HepG2 (cell line): ENCODE data around the gene KATNAL1. TPM values are rescaled to one million over a fixed set of nuclear protein-coding genes. Genes with fewer than 3 reads are reported as not detected.

Experiments
- ATAC-seq: fragments of 200-7000 bp; cut with Tn5 transposase; 3 replicates; pipeline ENCODE4 v1.9.1; 2020; ENCODE audit warnings: mild to moderate bottlenecking, moderate library complexity
- BruUV-seq: library from RNA; stranded (reverse); fragments of 400-500 nt; replicated peaks from 2 replicates; lab custom pipeline; 2021; lab: Mats Ljungman, UMichigan
- CTCF ChIA-PET: fragments of 300-600 bp; formaldehyde crosslinking; extraction: SDS; loops from one replicate; lab custom pipeline; 2021; ENCODE audit warnings: low total read pairs, inconsistent platforms, low intra/inter-chr PET ratio; lab: Yijun Ruan, JAX
- POLR2A ChIA-PET: fragments of 350-600 bp; sonication (Branson Sonifier 250); formaldehyde crosslinking; loops from one replicate; lab custom pipeline; 2020; ENCODE audit warnings: antibody characterized with exemption, inconsistent platforms; lab: Yijun Ruan, JAX
- DNase-seq: peaks from one replicate; pipeline ENCODE4 v3.0.0-alpha.2; 2015; ENCODE audit warnings: low spot score
- FAIRE-seq: peaks from 3 replicates; lab custom pipeline; 2011; peaks lifted over from hg19 to GRCh38; lab: Jason Lieb, UNC
- H2AFZ ChIP-seq: one replicate; pipeline ENCODE4 v1.6.1; 2011; ENCODE audit warnings: low read length, inconsistent platforms
- H3K27ac ChIP-seq: fragments of 300-600 bp; 3 replicates; pipeline ENCODE4 v1.8.0; 2011; ENCODE audit warnings: mixed run types, mild to moderate bottlenecking, mixed read lengths, low read length, inconsistent platforms; ENCODE audit not compliant: insufficient read depth; ENCODE audit errors: extremely low read length
- H3K27me3 ChIP-seq, 2 experiments: fragments of 200-600 bp in 1 of 2; 2 replicates in 1 of 2; 3 replicates in 1 of 2; pipeline versions ENCODE4 v1.6.0 to v1.8.0; 2011; ENCODE audit warnings: low read length in 2 of 2, mild to moderate bottlenecking in 2 of 2, moderate library complexity in 2 of 2, inconsistent platforms in 1 of 2; ENCODE audit not compliant: insufficient read depth in 2 of 2, control insufficient read depth in 1 of 2
- H3K36me3 ChIP-seq, 2 experiments: fragments of 200-600 bp in 1 of 2; replicated peaks in 1 of 2; 2 replicates in 1 of 2; 3 replicates in 1 of 2; pipeline versions ENCODE4 v1.5.1 to v1.8.0; 2011; ENCODE audit warnings: low read length in 2 of 2, inconsistent platforms in 1 of 2; ENCODE audit not compliant: insufficient read depth in 2 of 2, control insufficient read depth in 1 of 2
- H3K4me1 ChIP-seq: 2 replicates; pipeline ENCODE4 v1.5.1; 2012; ENCODE audit warnings: low read length, inconsistent platforms; ENCODE audit not compliant: insufficient read depth
- H3K4me2 ChIP-seq: 2 replicates; pipeline ENCODE4 v1.6.0; 2011; ENCODE audit warnings: low read depth, low read length, inconsistent platforms
- H3K4me3 ChIP-seq, 3 experiments: fragments of 200-600 bp in 1 of 3; sonication (generic), shearing (Covaris generic) in 1 of 3; replicated peaks in 1 of 3; 2 replicates each; pipeline ENCODE4 v1.5.1; 2011 to 2016; ENCODE audit warnings: low read length in 3 of 3, inconsistent platforms in 2 of 3, low read depth in 2 of 3, mild to moderate bottlenecking in 2 of 3, control low read depth in 1 of 3, mixed read lengths in 1 of 3; ENCODE audit not compliant: insufficient read depth in 1 of 3
- H3K79me2 ChIP-seq: one replicate; pipeline ENCODE4 v1.6.1; 2011; ENCODE audit warnings: low read length, inconsistent platforms; ENCODE audit not compliant: insufficient read depth
- H3K9ac ChIP-seq: 2 replicates; pipeline ENCODE4 v1.6.0; 2011; ENCODE audit warnings: mild to moderate bottlenecking, low read depth, low read length, inconsistent platforms; ENCODE audit not compliant: insufficient read depth
- H3K9me3 ChIP-seq: 2 replicates; pipeline ENCODE4 v1.5.1; 2012; ENCODE audit warnings: mild to moderate bottlenecking, low read length
- H4K20me1 ChIP-seq: 2 replicates; pipeline ENCODE4 v1.6.0; 2011; ENCODE audit warnings: inconsistent platforms, mild to moderate bottlenecking, low read length, moderate library complexity; ENCODE audit not compliant: insufficient read depth
- CC2D1A ChIP-seq: sonication (generic); formaldehyde crosslinking; IDR thresholded peaks from 2 replicates; pipeline ENCODE4 v1.8.1; 2023; ENCODE audit warnings: mild to moderate bottlenecking, missing genetic modification reagents
- ETV6 ChIP-seq: sonication (generic); formaldehyde crosslinking; conservative IDR thresholded peaks from 2 replicates; pipeline ENCODE4 v1.4.0; 2020; ENCODE audit warnings: missing genetic modification reagents
- MYNN ChIP-seq: sonication (generic); formaldehyde crosslinking; IDR thresholded peaks from 2 replicates; pipeline ENCODE4 v1.4.0; 2020; ENCODE audit warnings: mild to moderate bottlenecking, low read depth, missing genetic modification reagents
- NCOA1 ChIP-seq: sonication (generic); formaldehyde crosslinking; IDR thresholded peaks from 2 replicates; pipeline ENCODE4 v1.9.0; 2021; ENCODE audit warnings: missing genetic modification reagents
- NRL ChIP-seq: sonication (generic); formaldehyde crosslinking; IDR thresholded peaks from 2 replicates; pipeline ENCODE4 v1.5.0; 2020; ENCODE audit warnings: missing genetic modification reagents, mild to moderate bottlenecking, moderate library complexity, borderline replicate concordance
- POLR2A ChIP-seq, 2 experiments: IDR thresholded peaks; 2 replicates each; pipeline ENCODE4 v1.6.1; 2011; ENCODE audit warnings: low read depth in 2 of 2, low read length in 2 of 2, mild to moderate bottlenecking in 1 of 2, moderate library complexity in 1 of 2; ENCODE audit not compliant: insufficient read depth in 1 of 2
- SAFB2 ChIP-seq: sonication (generic); formaldehyde crosslinking; IDR thresholded peaks from 2 replicates; pipeline ENCODE4 v1.5.1; 2020; ENCODE audit warnings: missing genetic modification reagents, low read depth, mild to moderate bottlenecking, borderline replicate concordance
- SNRNP70 ChIP-seq: fragments of 200-400 bp; formaldehyde crosslinking; IDR thresholded peaks from 2 replicates; pipeline ENCODE4 v1.6.1; 2017; ENCODE audit warnings: mild to moderate bottlenecking, low read depth, low read length, moderate library complexity
- SP4 ChIP-seq: sonication (generic); formaldehyde crosslinking; IDR thresholded peaks from 2 replicates; pipeline ENCODE4 v1.8.1; 2023; ENCODE audit warnings: mild to moderate bottlenecking, missing genetic modification reagents
- ZFP36 ChIP-seq: fragments of 150-350 bp; IDR thresholded peaks from 2 replicates; pipeline ENCODE4 v1.6.1; 2018; ENCODE audit warnings: borderline replicate concordance, low read length, low read depth; ENCODE audit not compliant: partially characterized antibody
- ZNF10 ChIP-seq: sonication (generic); formaldehyde crosslinking; IDR thresholded peaks from 2 replicates; pipeline ENCODE4 v1.4.0; 2020; ENCODE audit warnings: mild to moderate bottlenecking, low read depth, missing genetic modification reagents, borderline replicate concordance
- ZNF446 ChIP-seq: sonication (generic); formaldehyde crosslinking; IDR thresholded peaks from 2 replicates; pipeline ENCODE4 v1.5.0; 2020; ENCODE audit warnings: mild to moderate bottlenecking, missing genetic modification reagents
- ZNF468 ChIP-seq: sonication (generic); formaldehyde crosslinking; IDR thresholded peaks from 2 replicates; pipeline ENCODE4 v1.8.0; 2022; ENCODE audit warnings: mild to moderate bottlenecking, moderate library complexity, missing genetic modification reagents
- ZNF510 ChIP-seq: sonication (generic); formaldehyde crosslinking; IDR thresholded peaks from 2 replicates; pipeline ENCODE4 v1.4.0; 2020; ENCODE audit warnings: low read depth, mild to moderate bottlenecking, missing genetic modification reagents
- ZNF607 ChIP-seq: sonication (generic); formaldehyde crosslinking; IDR thresholded peaks from 2 replicates; pipeline ENCODE4 v1.5.1; 2020; ENCODE audit warnings: missing genetic modification reagents, mild to moderate bottlenecking, borderline replicate concordance
- WGBS: methylation state at CpG from one replicate; pipeline ENCODE4 v1.1.6; 2017; ENCODE audit warnings: low lambda C conversion rate; 5-methylcytosine and 5-hydroxymethylcytosine counted together
- in situ Hi-C: cut with HindIII; loops from 2 replicates; pipeline ENCODE4 v1.10.0; 2017; ENCODE audit warnings: low pct_unique_long_range_greater_than_20kb; ENCODE audit not compliant: extremely low pct_ligation_motif_present
- intact Hi-C: fragments of 100-400 bp; cut with micrococcal nuclease; formaldehyde crosslinking; loops from one replicate; pipeline ENCODE4 v1.10.0; 2022; ENCODE audit not compliant: unreplicated experiment
- polyA plus RNA-seq, 8 experiments: library from polyadenylated mRNA; depleted of rRNA in 3 of 8; stranded (reverse) in 7 of 8; unstranded in 1 of 8; fragments of >200 nt; fragmentation: Illumina TruSeq in 4 of 8; extraction: Trizol in 4 of 8; gene quantifications; 2 replicates each; pipeline versions ENCODE4 v1.2.1 to v1.2.3, GENCODE V29; 2011 to 2016; ENCODE audit warnings: low read depth in 4 of 8, missing spikeins in 1 of 8, mixed read lengths in 1 of 8; ENCODE audit not compliant: insufficient read depth in 1 of 8
- total RNA-seq, 5 experiments: library from RNA; depleted of rRNA; stranded (reverse); fragments of >200 nt; fragmentation: Illumina TruSeq; extraction: Trizol; gene quantifications; 2 replicates each; pipeline ENCODE4 v1.2.3, GENCODE V29; 2016; ENCODE audit warnings: low read depth in 1 of 5
- TF ChIP-seq, protein P1 (sequence below): sonication (generic); formaldehyde crosslinking; IDR thresholded peaks from 2 replicates; pipeline ENCODE4 v1.5.0; 2020; ENCODE audit warnings: missing genetic modification reagents, mild to moderate bottlenecking, borderline replicate concordance

Gene KATNAL1
- total and polyA plus RNA-seq, 2 of the 13 experiments (the other 11 are each of a cell fraction or from before 2014, with no cell fraction given) = 3.2 to 11.8 TPM

DNA sequence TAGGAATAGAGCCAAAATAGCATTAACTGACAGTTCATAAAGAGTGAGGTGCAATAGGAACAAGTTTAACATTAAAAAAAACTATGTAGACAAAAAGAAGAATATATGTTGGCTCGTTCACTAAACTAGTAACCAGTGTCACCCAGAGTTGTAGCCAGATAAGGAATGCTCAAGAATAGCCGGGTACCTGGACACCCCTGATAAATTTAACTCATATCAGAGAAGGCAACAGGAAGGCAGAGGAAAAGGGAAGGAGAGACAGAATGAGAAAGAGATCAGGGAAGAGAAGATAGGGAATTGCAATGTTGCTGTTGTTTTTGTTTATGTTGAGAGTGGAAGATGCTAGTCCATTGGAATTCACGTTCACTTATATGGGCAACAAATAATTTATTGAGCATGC is 31.6 kb upstream of the KATNAL1 start:
- ATAC-seq = no peak
- no peak overlapping the region for H3K4me2 ChIP-seq
- intact Hi-C loops = no loop called here

More for the DNA sequence above, 31.6 kb upstream of the KATNAL1 start:
- Histone ChIP-seq H3K27ac (no peak overlapping the region), H4K20me1 (no peaks in the 10 kb centered on the region), H3K4me3 (no peak overlapping the region), H3K27me3 (peaks cover 0 to 16% of the 10 kb centered on the region in 2 experiments; a peak in 1 of 5 replicates), H3K36me3 (no peaks in the 10 kb centered on the region), H3K79me2 (no peaks in the 10 kb centered on the region), H2AFZ (no peak overlapping the region), H3K9me3 (no peaks in the 10 kb centered on the region), H3K9ac (no peak overlapping the region), H3K4me1 (peaks cover 14% of the 10 kb centered on the region)
- FAIRE-seq (no peak), DNase-seq (no peak)
- WGBS = 34% methylated on average over 3 of the region's 3 CpGs
- POLR2A ChIA-PET = no interaction called here
- no peak for TF ChIP-seq POLR2A (IDR thresholded peaks at IDR 0.05; ENCODE audit: insufficient read depth in 1 of 2, low read depth in 2 of 2, low read length in 2 of 2)
- TF ChIP-seq CC2D1A = no peak
- no peak for TF ChIP-seq SP4
- TF ChIP-seq SAFB2 (CRISPR knock-in tag) = no peak
- no peak for TF ChIP-seq ZNF10
- no peak for TF ChIP-seq ETV6 (CRISPR knock-in tag)
- TF ChIP-seq, protein P1, sequence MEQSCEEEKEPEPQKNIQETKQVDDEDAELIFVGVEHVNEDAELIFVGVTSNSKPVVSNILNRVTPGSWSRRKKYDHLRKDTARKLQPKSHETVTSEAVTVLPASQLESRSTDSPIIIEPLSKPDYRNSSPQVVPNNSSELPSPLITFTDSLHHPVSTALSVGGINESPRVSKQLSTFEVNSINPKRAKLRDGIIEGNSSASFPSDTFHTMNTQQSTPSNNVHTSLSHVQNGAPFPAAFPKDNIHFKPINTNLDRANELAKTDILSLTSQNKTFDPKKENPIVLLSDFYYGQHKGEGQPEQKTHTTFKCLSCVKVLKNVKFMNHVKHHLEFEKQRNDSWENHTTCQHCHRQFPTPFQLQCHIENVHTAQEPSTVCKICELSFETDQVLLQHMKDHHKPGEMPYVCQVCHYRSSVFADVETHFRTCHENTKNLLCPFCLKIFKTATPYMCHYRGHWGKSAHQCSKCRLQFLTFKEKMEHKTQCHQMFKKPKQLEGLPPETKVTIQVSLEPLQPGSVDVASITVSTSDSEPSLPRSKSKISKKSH (CRISPR knock-in tag) = no peak
- TF ChIP-seq ZNF607 (CRISPR knock-in tag) = no peak
- no peak for TF ChIP-seq ZNF446 (CRISPR knock-in tag)
- TF ChIP-seq ZFP36 = no peak
- TF ChIP-seq ZNF468 (CRISPR knock-in tag) = no peak
- TF ChIP-seq ZNF510 (CRISPR knock-in tag) = no peak
- TF ChIP-seq MYNN (CRISPR knock-in tag) = no peak
- TF ChIP-seq NRL (CRISPR knock-in tag) = no peak
- no peak for TF ChIP-seq SNRNP70
- TF ChIP-seq NCOA1 (CRISPR knock-in tag) = no peak
- BruUV-seq = no TSS peak
- CTCF ChIA-PET = no interaction called here
- in situ Hi-C loops = loop anchor here (5.0 kb wide), 1 partner anchor 207 kb away; no protein-coding TSS in a partner anchor
